ENCODE measurements around the gene YWHAQ.

DNA sequence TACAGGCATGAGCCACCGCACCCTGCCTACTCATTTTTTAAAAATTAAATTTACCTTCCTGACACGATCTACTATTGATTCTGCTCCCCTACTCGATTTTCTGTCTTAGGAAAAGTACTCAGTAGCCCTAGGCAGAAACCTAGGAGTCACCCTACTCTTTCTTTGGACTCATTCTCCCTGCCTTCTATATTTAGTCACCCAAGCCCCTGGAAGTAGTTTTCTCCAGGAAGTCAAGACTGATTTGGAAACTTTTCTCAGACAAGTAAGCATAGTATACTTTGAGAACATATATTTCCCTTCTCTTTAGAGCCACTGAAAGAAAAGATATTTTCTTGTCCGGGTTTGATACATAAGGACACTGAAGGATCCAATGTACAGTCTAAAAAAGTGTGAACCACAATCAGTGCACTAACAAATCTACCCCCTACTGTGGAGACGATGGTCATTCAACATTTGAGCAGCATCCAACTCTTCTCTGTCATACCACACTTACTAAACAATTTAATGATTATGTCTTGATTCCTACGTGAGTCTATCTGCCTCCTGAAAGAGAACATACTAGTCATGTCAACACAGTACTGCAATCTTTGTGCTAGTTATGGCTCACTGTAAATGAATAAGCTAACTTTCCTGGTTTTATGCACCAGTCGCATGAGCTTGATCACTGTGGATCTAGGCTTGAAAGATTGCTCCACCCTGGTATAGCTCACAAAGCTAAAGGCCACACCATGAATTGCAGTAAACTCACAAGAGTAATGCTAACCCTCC lies 19.8 kb downstream of the YWHAQ start:
- no peak for TF ChIP-seq TAF1 (IDR thresholded peaks at IDR 0.05; ENCODE audit: borderline replicate concordance, low read depth, low read length)
- TF ChIP-seq POLR2A (IDR thresholded peaks at IDR 0.05; ENCODE audit: low read depth, low read length): no peak
- TF ChIP-seq POLR2AphosphoS5 (IDR thresholded peaks at IDR 0.05; ENCODE audit: low read depth, low read length): no peak

Measured in GM12892 (cell line).